Activated CD8-positive, alpha-beta memory T cell treated with anti-CD3 and anti-CD28 coated beads, Interleukin-2, amount 10 ng/mL, durations not matched to agents 7 days and 5 days (primary cell): ENCODE data around the gene ALPL. TPM values are rescaled to one million over a fixed set of nuclear protein-coding genes. Genes with fewer than 3 reads are reported as not detected.
A peak's percentile ranks its signal among the peaks of the same experiment; 100 is the strongest.

ENCODE experiments used
- ATAC-seq: fragments of 150-1000 bp; cut with Tn5 transposase; one replicate; pipeline ENCODE4 v1.10.0; 2021; ENCODE audit warnings: moderate library complexity
- CTCF ChIA-PET: fragments of 350-600 bp; sonication (Branson Sonifier 250); formaldehyde crosslinking; loops from one replicate; lab custom pipeline; 2021; ENCODE audit warnings: antibody characterized with exemption; lab: Charles Lee
- DNase-seq: peaks from one replicate; pipeline ENCODE4 v3.0.0-alpha.2; 2020
- H3K27ac Mint-ChIP-seq: one replicate; pipeline ENCODE4 v1.8.0; 2021; ENCODE audit warnings: mild to moderate bottlenecking, mixed read lengths
- H3K27me3 Mint-ChIP-seq: one replicate; pipeline ENCODE4 v1.8.0; 2021; ENCODE audit warnings: mixed read lengths
- H3K36me3 Mint-ChIP-seq: one replicate; pipeline ENCODE4 v1.8.0; 2021; ENCODE audit warnings: mild to moderate bottlenecking, mixed read lengths
- H3K4me1 Mint-ChIP-seq: one replicate; pipeline ENCODE4 v1.8.0; 2021; ENCODE audit warnings: mixed read lengths
- H3K4me3 Mint-ChIP-seq: one replicate; pipeline ENCODE4 v1.8.0; 2021; ENCODE audit warnings: mild to moderate bottlenecking, moderate library complexity, mixed read lengths
- H3K9me3 Mint-ChIP-seq: one replicate; pipeline ENCODE4 v1.8.0; 2022; ENCODE audit warnings: low read depth, mixed read lengths
- total RNA-seq, 2 experiments: library from RNA; stranded (reverse); gene quantifications; one replicate each; pipeline ENCODE4 v1.2.3, GENCODE V29; 2021

The ALPL gene
- total RNA-seq, 2 experiments from 2014 or later: not detected

DNA sequence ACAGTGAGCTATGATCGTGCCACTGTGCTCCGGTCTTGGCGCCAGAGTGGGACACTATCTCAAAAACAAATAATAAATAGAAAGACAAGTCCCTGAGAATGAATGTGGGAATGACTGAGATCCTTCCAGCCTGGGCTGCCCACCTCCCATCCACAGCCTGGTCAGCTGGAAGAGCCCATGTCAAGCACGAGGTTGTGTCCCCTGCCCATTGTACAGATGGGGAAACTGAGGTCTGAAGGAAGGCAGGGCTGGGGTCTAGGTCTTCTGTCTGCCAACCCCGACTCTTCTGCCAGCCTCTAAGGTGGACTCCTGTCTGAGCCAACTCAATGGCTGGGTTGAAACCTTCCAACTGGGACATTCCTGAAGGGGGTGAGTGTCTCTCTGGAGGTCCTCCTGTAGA is 80.4 kb downstream of the ALPL start:
- DNase-seq (no peak), ATAC-seq (no peak)
- H3K27ac Mint-ChIP-seq: no peak overlapping the region
- H3K4me1 Mint-ChIP-seq: no peaks in the 10 kb centered on the region
- no peak overlapping the region for H3K4me3 Mint-ChIP-seq
- H3K27me3 Mint-ChIP-seq: peaks cover 10% of the 10 kb centered on the region
- H3K9me3 Mint-ChIP-seq: no peaks in the 10 kb centered on the region
- H3K36me3 Mint-ChIP-seq: no peaks in the 10 kb centered on the region
- CTCF ChIA-PET: no interaction called here

DNA sequence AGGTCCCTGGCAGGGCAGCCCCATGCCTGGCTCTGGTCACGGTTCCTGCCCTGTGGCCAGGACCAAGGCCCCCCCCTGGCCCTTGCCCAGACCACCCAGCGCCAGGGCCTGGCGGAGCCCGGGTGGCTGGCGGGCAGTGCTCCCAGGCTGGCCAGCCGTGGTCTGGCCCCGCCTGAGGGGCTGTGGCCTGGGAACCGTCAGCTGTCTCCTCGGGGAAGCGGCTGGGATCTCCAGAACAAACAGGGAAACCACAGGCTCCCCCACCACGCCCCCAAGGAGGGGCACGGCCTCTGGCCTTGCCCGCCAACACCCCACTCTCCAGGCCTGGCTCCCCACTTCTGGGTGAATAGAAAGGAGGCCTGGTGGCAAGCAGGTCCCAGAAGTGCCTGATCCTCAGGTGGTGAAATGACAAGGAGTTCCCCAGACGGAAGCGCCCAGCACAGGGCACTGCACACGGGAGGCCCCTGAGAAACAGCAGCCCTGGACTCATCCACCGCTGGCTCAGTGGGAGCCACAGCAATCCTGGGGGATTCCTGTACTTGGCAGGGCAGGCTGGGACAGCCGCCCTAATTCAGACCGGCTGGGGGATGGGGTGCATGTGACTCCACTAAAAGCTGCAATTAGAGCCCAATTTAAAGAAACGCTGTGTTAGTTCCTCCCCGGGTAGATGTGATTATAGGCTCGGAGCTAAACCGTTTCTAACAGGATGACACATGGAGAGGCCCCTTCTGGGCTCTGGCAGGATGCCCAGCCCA is 81.1 kb downstream of the ALPL start:
- no peak for DNase-seq
- peaks cover 6% of the 10 kb centered on the region for H3K27me3 Mint-ChIP-seq
- no peak overlapping the region for H3K27ac Mint-ChIP-seq
- H3K36me3 Mint-ChIP-seq: no peaks in the 10 kb centered on the region
- H3K9me3 Mint-ChIP-seq: no peaks in the 10 kb centered on the region
- CTCF ChIA-PET: no interaction called here
- no peak for ATAC-seq
- H3K4me3 Mint-ChIP-seq: no peak overlapping the region
- no peaks in the 10 kb centered on the region for H3K4me1 Mint-ChIP-seq

DNA sequence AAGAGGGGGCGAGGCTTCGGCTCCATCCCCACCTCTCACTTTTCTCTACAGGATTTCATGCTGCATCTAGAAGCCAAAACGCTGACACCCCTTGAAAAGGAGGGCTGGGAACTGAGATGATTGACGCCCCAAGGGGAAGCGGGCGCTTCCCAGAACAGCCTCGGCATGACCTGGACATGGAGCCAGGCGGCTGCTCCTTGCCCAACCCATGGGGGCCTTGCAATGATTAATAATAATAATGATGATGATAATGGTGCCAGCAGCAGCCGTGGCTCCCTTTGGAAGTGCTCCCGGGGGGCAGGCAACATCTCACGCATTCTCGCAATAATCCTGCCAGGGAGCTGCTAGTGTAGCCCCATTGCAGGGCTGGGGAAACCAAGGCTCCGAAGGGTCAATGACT is 81.7 kb downstream of the ALPL start:
- CTCF ChIA-PET: no interaction called here
- DNase-seq (no peak), ATAC-seq (no peak)
- H3K27me3 Mint-ChIP-seq: peaks cover 6% of the 10 kb centered on the region
- H3K4me3 Mint-ChIP-seq: no peak overlapping the region
- H3K36me3 Mint-ChIP-seq: no peaks in the 10 kb centered on the region
- no peaks in the 10 kb centered on the region for H3K4me1 Mint-ChIP-seq
- no peaks in the 10 kb centered on the region for H3K9me3 Mint-ChIP-seq
- H3K27ac Mint-ChIP-seq: no peak overlapping the region

DNA sequence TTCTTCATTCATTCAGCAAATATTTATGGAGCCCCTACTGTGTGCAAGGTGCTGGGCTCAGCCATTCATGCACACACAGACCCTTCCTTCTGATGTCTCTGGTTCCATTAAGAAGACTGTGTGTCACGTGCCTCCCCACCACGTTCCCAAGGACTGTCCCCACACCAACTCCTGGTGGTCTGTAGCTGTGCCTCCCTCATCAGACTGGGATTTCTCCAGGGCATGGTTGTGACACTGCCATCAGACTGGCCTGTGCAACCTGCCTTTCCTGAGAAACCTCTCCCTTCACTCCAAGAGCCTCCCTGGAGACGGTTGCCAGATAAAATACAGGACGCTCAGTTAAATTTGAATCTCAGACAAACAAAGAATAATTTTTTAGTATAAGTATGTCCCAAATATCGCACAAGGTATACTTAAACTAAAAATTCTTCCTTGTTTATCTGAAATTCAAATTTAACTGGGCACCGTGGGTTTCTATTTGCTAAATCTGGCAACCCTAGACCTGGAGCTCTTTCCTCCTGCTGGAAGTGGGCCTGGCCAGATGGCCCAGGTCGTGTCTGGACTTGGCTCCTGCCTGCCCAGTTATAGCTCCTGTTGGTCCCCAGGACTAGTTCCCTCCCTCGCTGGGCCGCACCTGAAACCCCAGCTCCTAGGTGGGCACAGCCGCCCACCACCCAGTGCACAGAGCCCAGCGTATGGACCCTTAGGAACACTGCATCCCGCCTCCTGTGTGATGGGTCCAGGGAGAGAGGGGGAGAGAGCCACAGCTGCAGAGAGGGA is 83.1 kb downstream of the ALPL start:
- ATAC-seq (no peak), DNase-seq (no peak)
- CTCF ChIA-PET: interaction anchor here (1.2 kb wide), 1 partner anchor 360 kb away, joined by 3 read pairs; no protein-coding TSS in a partner anchor
- Mint-ChIP-seq H3K36me3 (no peaks in the 10 kb centered on the region), H3K4me3 (no peak overlapping the region), H3K4me1 (no peaks in the 10 kb centered on the region), H3K27ac (no peak overlapping the region), H3K27me3 (peaks cover 6% of the 10 kb centered on the region), H3K9me3 (no peaks in the 10 kb centered on the region)

DNA sequence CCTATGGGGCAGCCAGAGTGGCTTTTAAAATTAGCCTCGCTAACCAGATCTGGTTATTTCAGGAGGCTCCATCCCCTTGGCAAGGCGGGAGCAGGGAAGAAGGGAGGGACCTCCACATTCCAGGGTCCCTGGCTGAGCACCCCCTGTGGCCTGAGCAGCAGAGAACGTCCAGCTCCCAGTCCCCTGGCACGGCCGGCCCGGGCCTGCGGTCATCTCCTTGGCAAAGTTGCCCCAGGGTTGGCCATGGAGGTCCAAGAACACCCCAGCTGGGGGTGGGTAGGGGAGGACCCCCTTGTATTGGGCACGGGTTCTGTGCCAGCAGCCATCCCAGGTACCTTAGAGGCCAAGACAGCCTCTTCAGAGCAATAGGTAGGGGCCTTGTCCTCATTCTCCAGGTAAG is 84.0 kb downstream of the ALPL start:
- Mint-ChIP-seq H3K4me3 (no peak overlapping the region), H3K36me3 (no peaks in the 10 kb centered on the region), H3K27ac (no peak overlapping the region), H3K4me1 (no peaks in the 10 kb centered on the region), H3K27me3 (peaks cover 4% of the 10 kb centered on the region), H3K9me3 (no peaks in the 10 kb centered on the region)
- ATAC-seq (no peak), DNase-seq (no peak)
- CTCF ChIA-PET: interaction anchor here (0.8 to 1.2 kb wide), 2 partner anchors 34 to 361 kb away, joined by 3 read pairs; no protein-coding TSS in a partner anchor

DNA sequence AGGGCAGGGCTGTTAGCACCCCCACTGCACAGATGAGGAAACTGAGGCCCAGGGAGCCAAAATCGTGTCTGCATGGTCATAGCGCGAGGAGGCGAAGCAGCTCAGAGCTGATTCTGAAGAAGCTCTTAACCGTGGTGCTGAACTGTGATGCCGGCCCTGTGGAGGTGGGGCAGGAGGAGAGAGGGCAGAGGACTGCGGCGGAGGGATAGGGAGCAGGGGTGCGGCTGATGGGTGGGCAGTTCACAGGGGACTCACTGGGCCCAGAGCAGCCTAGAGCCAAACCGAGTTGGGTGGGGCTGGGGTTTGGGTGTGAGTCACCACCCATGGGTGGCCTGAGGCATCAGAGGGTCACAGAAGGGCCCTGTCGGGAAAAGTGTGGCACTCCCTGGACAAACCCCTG is 85.3 kb downstream of the ALPL start:
- ATAC-seq (no peak), DNase-seq (no peak)
- peaks cover 4% of the 10 kb centered on the region for H3K27me3 Mint-ChIP-seq
- H3K4me3 Mint-ChIP-seq: no peak overlapping the region
- H3K36me3 Mint-ChIP-seq: no peaks in the 10 kb centered on the region
- CTCF ChIA-PET: interaction anchor here (0.9 kb wide), 1 partner anchor 86 kb away, joined by 5 read pairs; no protein-coding TSS in a partner anchor
- no peaks in the 10 kb centered on the region for H3K4me1 Mint-ChIP-seq
- H3K9me3 Mint-ChIP-seq: no peaks in the 10 kb centered on the region
- H3K27ac Mint-ChIP-seq: no peak overlapping the region

DNA sequence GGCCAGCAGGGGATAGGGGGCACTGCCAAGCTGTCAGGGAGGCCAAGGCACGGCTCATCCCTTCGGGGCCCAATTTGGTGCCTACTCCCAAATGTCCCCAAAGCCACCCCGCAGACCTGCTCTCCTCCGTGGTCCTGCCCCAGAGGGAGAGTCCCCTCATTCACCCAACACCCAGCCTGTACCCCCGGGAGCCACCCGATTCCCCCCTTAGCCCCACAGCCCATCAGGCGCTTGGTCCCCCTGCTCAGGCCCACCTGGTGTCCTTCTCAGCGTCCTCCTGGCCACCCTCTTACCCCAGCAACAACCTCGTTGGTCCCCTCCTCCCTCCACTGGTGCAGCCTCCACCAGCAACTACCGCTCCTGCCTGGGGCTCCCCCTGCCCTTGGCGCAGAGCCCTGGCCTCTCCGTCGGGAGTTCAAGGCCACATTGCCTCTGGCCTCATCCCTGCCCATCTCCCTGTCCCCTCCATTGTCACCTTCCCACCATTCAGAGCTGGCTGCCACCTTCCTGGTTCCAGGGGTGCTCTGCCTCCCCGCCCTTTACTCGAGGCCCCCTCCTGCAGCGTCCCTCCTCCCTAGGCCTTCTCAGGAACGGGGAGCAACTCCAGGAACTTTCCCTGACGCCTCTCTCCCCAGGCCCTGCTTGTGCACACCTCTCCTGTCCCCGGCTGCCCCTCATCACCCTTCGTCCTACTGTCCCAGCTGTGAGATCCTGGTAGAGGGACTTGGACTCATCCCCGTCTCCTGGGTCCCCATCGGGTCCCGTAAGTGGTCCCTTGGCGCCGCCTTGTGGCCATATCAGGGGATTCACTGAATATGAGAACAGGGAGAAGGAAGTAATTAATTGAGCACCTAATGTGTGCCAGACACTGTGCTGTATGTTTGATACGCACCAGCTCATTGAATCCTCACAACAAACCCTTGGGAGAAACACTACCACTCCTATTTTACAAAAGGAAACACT is 86.0 kb downstream of the ALPL start:
- Mint-ChIP-seq H3K4me3 (no peak overlapping the region), H3K9me3 (no peaks in the 10 kb centered on the region), H3K4me1 (no peaks in the 10 kb centered on the region), H3K36me3 (no peaks in the 10 kb centered on the region), H3K27ac (no peak overlapping the region), H3K27me3 (peaks cover 4% of the 10 kb centered on the region)
- ATAC-seq (peak; percentile 41), DNase-seq (peak; percentile 74)
- CTCF ChIA-PET: interaction anchor here (0.6 to 1.1 kb wide), 4 partner anchors 16 to 1015 kb away, joined by 3 read pairs; no protein-coding TSS in a partner anchor

DNA sequence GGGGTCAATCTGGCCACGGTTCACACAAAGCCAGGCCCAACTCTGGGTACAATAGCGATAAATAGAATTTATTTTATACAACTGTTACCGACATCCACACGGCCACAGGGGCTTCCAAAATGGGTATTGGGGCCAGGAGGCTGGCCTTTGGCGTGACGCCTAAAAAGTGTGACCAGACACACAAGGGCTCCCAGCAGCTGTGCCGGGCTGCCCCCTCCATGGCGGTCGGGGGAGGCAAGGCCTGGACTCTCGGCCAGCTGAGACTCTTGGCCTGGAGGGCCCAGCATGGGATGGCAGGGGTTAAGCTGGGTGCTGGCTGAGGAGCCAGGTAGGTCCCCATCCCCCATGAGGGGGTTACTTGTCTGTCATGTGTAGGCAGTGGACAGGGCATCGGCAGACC is 87.0 kb downstream of the ALPL start:
- Mint-ChIP-seq H3K27me3 (no peaks in the 10 kb centered on the region), H3K9me3 (no peaks in the 10 kb centered on the region)
- ATAC-seq: no peak

DNA sequence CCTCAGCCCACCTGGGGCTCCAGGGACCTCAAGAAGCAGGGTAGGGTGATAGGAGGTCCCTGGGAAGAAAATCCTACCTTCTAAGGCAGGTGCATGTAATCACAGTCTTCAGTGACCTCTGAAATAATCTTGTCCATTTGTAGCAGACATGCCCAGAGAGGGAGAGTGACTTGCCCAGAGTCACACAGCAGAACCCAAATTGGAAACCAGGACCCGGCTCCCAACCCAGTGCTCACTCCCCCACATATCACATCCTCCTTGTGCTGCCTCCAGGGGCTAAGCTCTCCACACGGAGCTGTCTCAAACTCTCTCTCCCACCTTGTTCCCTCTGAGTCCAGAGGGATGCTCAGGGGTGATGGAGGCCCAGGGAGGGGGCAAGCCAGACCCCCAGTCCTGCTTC is 87.4 kb downstream of the ALPL start:
- no peaks in the 10 kb centered on the region for H3K9me3 Mint-ChIP-seq
- no peak for DNase-seq
- no peak overlapping the region for H3K27ac Mint-ChIP-seq
- ATAC-seq: no peak
- no peak overlapping the region for H3K4me3 Mint-ChIP-seq
- H3K4me1 Mint-ChIP-seq: no peaks in the 10 kb centered on the region
- H3K27me3 Mint-ChIP-seq: no peaks in the 10 kb centered on the region
- no peaks in the 10 kb centered on the region for H3K36me3 Mint-ChIP-seq
- CTCF ChIA-PET: no interaction called here

More for the DNA sequence above, 87.0 kb downstream of the ALPL start:
- H3K27ac Mint-ChIP-seq: no peak overlapping the region
- H3K4me1 Mint-ChIP-seq: no peaks in the 10 kb centered on the region
- CTCF ChIA-PET: interaction anchor here (0.6 to 1.0 kb wide), 3 partner anchors 15 to 1016 kb away, joined by 3 read pairs; no protein-coding TSS in a partner anchor
- DNase-seq: no peak
- H3K4me3 Mint-ChIP-seq: no peak overlapping the region
- no peaks in the 10 kb centered on the region for H3K36me3 Mint-ChIP-seq

DNA sequence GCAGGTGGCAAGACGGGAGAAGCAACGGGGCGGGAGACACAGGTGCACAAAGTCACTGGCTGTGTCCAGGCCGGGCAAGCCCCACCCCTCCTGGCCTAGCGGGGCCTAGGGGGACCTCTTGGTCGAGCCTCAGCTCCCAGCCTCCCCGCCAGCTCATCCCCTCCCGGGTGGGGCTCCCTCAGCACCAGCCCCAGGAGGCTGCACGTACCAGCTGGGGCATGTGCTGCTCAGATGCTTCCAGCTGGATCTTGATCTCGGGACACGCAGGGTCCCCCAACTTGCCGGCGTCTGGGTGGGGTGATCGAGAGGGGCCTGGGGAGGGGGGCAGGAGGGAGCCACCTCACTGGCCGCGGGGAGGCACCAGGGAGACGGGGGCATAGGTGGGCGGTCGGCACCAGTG is 88.5 kb downstream of the ALPL start:
- H3K4me3 Mint-ChIP-seq: no peak overlapping the region
- CTCF ChIA-PET: no interaction called here
- no peaks in the 10 kb centered on the region for H3K27me3 Mint-ChIP-seq
- H3K27ac Mint-ChIP-seq: no peak overlapping the region
- ATAC-seq (no peak), DNase-seq (no peak)
- no peaks in the 10 kb centered on the region for H3K9me3 Mint-ChIP-seq
- H3K36me3 Mint-ChIP-seq: no peaks in the 10 kb centered on the region
- no peaks in the 10 kb centered on the region for H3K4me1 Mint-ChIP-seq

DNA sequence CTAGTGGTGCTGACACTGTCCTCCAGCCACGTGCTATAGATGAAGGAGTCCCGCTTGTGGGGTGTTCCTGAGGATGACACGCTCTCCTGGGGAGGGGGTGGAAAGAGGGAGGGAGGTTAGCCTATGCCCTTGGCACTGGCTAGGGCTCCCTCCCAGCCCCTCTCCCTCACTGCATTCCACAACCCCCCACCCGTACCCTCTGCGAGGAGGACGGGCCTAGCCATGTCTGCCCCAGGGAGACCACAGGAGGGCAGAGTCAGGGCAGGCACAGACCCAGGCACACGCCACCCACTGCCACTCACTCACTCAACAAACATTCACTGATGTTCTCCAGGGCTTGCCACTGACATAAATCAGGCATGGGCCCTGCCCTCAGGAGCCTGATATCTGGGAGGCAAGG is 89.2 kb downstream of the ALPL start:
- Mint-ChIP-seq H3K27me3 (no peaks in the 10 kb centered on the region), H3K4me3 (no peak overlapping the region), H3K4me1 (no peaks in the 10 kb centered on the region), H3K27ac (no peak overlapping the region), H3K9me3 (no peaks in the 10 kb centered on the region), H3K36me3 (no peaks in the 10 kb centered on the region)
- CTCF ChIA-PET: no interaction called here
- ATAC-seq (no peak), DNase-seq (no peak)

DNA sequence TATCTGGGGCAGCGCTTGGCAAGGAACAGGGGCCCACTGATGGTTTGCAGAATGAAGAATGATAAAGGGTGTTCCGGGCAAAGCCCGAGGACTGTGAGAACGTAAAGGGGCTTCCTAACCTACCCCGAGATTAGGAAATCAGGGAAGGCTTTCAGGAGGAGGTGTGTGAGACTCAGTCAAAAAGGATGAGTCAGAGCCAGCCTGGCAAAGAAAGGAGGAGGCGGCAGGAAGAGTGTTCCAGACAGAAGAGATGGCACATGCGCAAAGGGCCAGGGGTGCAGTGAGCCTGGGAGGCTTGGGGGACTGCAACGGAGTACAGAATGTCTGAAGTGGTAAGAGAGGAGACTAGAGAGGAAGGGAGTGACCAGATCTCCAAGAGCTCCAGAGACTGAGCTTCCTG is 89.7 kb downstream of the ALPL start:
- ATAC-seq: no peak
- Mint-ChIP-seq H3K27ac (no peak overlapping the region), H3K36me3 (no peaks in the 10 kb centered on the region), H3K4me3 (no peak overlapping the region), H3K9me3 (no peaks in the 10 kb centered on the region), H3K4me1 (no peaks in the 10 kb centered on the region), H3K27me3 (no peaks in the 10 kb centered on the region)
- DNase-seq: no peak
- CTCF ChIA-PET: no interaction called here

DNA sequence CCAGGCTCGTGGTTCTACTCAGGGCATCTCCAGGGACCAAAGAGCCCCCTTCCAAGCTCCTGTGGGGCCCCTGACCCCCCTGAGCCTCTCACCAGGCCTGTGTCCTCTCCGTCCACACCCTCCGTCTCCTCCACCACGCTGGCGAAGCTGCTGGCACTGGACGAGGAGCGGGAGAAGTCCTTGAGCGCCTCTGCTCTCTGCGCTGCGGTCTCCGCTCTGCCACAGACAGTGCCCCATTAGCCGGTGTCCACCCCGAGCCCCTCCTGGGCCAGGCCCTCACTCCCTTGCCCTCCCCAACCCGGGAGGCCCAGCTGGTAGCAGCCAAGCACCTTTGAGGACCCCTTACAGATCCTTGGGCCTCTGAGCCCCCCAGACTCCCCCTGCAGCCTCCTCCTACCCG is 90.2 kb downstream of the ALPL start:
- CTCF ChIA-PET: no interaction called here

More for the DNA sequence above, 90.2 kb downstream of the ALPL start:
- no peaks in the 10 kb centered on the region for H3K4me1 Mint-ChIP-seq
- no peaks in the 10 kb centered on the region for H3K27me3 Mint-ChIP-seq
- H3K4me3 Mint-ChIP-seq: no peak overlapping the region
- DNase-seq: no peak
- H3K9me3 Mint-ChIP-seq: no peaks in the 10 kb centered on the region
- H3K27ac Mint-ChIP-seq: no peak overlapping the region
- no peak for ATAC-seq
- no peaks in the 10 kb centered on the region for H3K36me3 Mint-ChIP-seq
